Measurements from ENCODE around the gene ADAM22. TPM values are rescaled to one million over a fixed set of nuclear protein-coding genes. Genes with fewer than 3 reads are reported as not detected.
A peak's percentile ranks its signal among the peaks of the same experiment; 100 is the strongest.
"Not testable (repeated sequence)": the region's sequence is repeated elsewhere in the genome, so short reads cannot be mapped to it uniquely, and the experiment has no call there.

ADAM22 gene
- 0.13 and 1.5 TPM in 2 replicates for total RNA-seq

GRCh38 chr7:87933953-87934698 lies at the start of gene ADAM22:
Gene ADAM22, plus strand, starts transcription at chr7:87934251. Its CDS starts 215 bp downstream, at chr7:87934466.
- DNase-seq (ENCODE audit: low read depth, low spot score) = peak; percentile 51

GRCh38 chr7:87885018-87885417 lies 49.0 kb upstream of the ADAM22 start:
- DNase-seq (ENCODE audit: low read depth, low spot score) = no peak

GRCh38 chr7:87886875-87887274 lies 47.2 kb upstream of the ADAM22 start:
- DNase-seq (ENCODE audit: low read depth, low spot score) = peak; percentile 10

- DNase-seq (ENCODE audit: low read depth, low spot score) = no peak
Observed at GRCh38 chr7:87895363-87895762, 38.7 kb upstream of the ADAM22 start.

- no peak for DNase-seq (ENCODE audit: low read depth, low spot score)
Observed at GRCh38 chr7:87899255-87899654, 34.8 kb upstream of the ADAM22 start.

GRCh38 chr7:87907136-87907906 lies 26.7 kb upstream of the ADAM22 start:
- not testable (repeated sequence) for DNase-seq (ENCODE audit: low read depth, low spot score)

- DNase-seq (ENCODE audit: low read depth, low spot score) = not testable (repeated sequence)
Observed at GRCh38 chr7:87908814-87909213, 25.2 kb upstream of the ADAM22 start.

- DNase-seq (ENCODE audit: low read depth, low spot score) = no peak
Observed at GRCh38 chr7:87912121-87912520, 21.9 kb upstream of the ADAM22 start.

GRCh38 chr7:87918740-87919139 lies 15.3 kb upstream of the ADAM22 start:
- DNase-seq (ENCODE audit: low read depth, low spot score) = no peak

GRCh38 chr7:87919875-87920274 lies 14.2 kb upstream of the ADAM22 start:
- no peak for DNase-seq (ENCODE audit: low read depth, low spot score)

GRCh38 chr7:87920578-87920977 lies 13.5 kb upstream of the ADAM22 start:
- DNase-seq (ENCODE audit: low read depth, low spot score) = no peak

GRCh38 chr7:87922759-87923395 lies 11.2 kb upstream of the ADAM22 start:
- not testable (repeated sequence) for DNase-seq (ENCODE audit: low read depth, low spot score)

- DNase-seq (ENCODE audit: low read depth, low spot score) = no peak
Observed at GRCh38 chr7:87926581-87927461, 7.2 kb upstream of the ADAM22 start.

GRCh38 chr7:87933605-87933952 lies 472 bp upstream of the ADAM22 start:
- no peak for DNase-seq (ENCODE audit: low read depth, low spot score)

- DNase-seq (ENCODE audit: low read depth, low spot score) = no peak
Observed at GRCh38 chr7:87934699-87935383, 790 bp downstream of the ADAM22 start.

GRCh38 chr7:87935384-87935706 lies 1.3 kb downstream of the ADAM22 start:
- DNase-seq (ENCODE audit: low read depth, low spot score) = no peak

GRCh38 chr7:87941138-87941537 lies 7.1 kb downstream of the ADAM22 start:
- DNase-seq (ENCODE audit: low read depth, low spot score) = no peak

GRCh38 chr7:87944547-87944946 lies 10.5 kb downstream of the ADAM22 start:
- no peak for DNase-seq (ENCODE audit: low read depth, low spot score)

- not testable (repeated sequence) for DNase-seq (ENCODE audit: low read depth, low spot score)
Observed at GRCh38 chr7:87945926-87946325, 11.9 kb downstream of the ADAM22 start.

- DNase-seq (ENCODE audit: low read depth, low spot score) = no peak
Observed at GRCh38 chr7:87948371-87948770, 14.3 kb downstream of the ADAM22 start.

GRCh38 chr7:87959336-87959735 lies 25.3 kb downstream of the ADAM22 start:
- no peak for DNase-seq (ENCODE audit: low read depth, low spot score)
